Measurements from ENCODE around the gene PDE7B.

PDE7B gene

DNA sequence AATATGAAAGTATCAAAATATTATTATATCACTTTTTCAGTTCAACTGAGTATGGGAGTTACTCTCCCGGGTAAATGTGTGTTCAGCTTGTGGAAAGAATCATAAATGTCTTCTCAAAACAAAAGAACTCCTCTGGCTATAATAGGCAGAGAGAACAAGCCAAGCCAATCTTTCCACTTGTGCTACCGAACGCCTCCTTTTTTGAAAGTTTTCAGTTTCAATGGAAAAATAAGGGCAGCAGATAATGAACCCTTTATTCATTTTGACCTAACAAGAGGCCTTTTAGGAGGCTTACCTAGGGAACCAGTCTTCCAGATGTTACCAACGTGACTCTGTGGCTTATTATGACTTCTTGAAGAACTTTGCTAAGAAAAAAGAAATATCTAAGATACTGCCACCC is 67.5 kb downstream of the PDE7B start:
- no peak for TF ChIP-seq GATA3 (IDR thresholded peaks at IDR 0.05; ENCODE audit: low read depth, low read length)
- TF ChIP-seq GATA2 (IDR thresholded peaks at IDR 0.05; ENCODE audit: low read depth, low read length) = no peak

DNA sequence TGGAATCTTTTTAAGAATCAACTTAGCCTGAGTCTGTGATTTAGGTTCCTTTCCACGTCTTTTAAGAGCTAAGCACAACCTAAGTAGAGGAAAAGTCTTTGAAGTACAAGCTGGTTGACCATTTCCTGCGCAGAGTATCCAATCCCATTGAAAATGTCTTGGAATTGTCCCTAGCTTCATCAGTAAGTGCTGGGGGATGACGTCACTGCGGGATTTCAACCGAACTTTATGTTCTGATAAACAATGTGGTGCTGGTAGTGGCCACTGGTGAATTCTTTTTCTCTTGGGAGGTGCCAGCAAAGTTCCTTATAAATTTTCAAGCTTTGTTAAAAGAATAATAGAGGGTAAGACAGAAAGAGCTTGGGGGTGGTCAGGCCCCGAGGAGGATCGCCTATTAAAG is 69.2 kb downstream of the PDE7B start:
- TF ChIP-seq GATA2 (IDR thresholded peaks at IDR 0.05; ENCODE audit: low read depth, low read length) (no peak), GATA3 (IDR thresholded peaks at IDR 0.05; ENCODE audit: low read depth, low read length) (no peak)

DNA sequence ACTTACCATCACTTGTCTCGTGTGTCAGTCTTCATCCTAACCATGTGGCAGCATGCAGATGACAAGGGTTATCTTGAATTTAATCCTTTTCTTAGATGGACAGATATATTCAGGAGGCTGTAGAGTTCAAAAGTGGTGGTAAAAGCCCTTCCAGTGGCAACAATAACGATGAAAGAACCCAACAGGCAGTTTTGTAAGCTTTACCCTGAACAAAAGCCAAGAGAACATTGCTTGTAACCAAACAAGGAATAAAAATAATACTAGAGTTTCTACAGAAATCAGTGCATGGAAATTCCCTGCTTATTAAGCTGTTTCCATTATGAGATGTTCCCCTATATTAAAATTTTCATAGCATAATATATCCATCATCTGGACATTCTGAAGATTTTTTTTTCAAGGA is 69.7 kb downstream of the PDE7B start:
- TF ChIP-seq GATA2 (IDR thresholded peaks at IDR 0.05; ENCODE audit: low read depth, low read length) = no peak
- TF ChIP-seq GATA3 (IDR thresholded peaks at IDR 0.05; ENCODE audit: low read depth, low read length) = no peak

DNA sequence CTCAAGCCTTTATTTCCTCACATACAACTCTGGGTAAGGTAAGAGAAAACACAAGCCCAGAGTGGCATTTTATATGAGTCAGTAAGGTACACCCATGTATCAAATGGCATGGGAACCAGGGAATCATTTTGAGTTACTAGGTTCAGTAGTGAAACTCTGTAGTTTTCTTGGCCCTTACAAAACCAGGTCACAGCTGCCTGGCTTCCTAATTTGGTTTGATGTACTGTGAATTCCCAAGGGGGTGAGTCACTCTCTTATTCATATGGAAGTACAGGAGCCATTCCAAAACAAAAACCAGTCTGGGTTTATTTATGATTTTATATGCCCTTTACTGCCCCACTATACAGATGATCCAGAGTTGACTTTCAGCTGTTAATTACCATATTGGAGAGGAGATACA is 70.7 kb downstream of the PDE7B start:
- TF ChIP-seq GATA3 (IDR thresholded peaks at IDR 0.05; ENCODE audit: low read depth, low read length) (no peak), GATA2 (IDR thresholded peaks at IDR 0.05; ENCODE audit: low read depth, low read length) (no peak)

DNA sequence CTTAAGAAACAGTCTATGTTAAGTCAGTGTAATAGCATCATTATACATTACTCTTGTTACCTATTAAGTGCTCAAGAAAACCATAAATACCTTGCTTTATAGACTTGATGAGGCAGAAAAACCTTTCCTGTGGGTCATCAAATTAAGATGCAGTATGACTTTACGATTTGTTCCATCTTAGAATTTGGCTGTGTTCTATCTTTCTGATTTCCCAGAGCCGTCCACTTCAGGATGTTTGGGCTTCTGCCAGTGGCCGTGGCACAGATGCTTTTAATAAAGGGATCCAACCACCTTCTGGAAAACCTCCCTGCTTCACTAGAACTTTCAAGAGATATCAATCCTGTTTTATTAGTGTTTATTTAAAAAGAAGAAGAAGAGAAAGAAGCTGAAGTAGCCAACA is 71.2 kb downstream of the PDE7B start:
- TF ChIP-seq GATA3 (IDR thresholded peaks at IDR 0.05; ENCODE audit: low read depth, low read length) = no peak
- TF ChIP-seq GATA2 (IDR thresholded peaks at IDR 0.05; ENCODE audit: low read depth, low read length) = no peak

DNA sequence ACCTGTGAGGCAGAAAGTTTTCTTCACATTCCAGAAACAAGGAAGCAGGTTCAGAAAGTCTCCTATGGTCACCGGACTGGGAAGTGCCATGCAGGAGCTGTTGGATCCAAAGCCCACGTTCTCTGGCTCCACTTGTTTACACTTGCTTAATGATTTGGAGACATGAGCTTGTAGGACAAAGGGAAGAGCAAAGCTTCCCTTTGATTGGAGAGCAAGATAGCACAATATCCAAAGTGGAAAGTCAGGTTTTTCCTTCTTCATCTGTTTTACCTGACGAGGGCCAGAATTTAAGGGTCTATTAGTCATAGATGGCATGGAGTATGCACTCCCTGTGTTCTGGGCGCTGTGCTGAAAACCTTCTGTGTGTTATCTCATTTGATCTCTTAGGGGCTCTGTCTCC is 81.2 kb downstream of the PDE7B start:
- TF ChIP-seq GATA3 (IDR thresholded peaks at IDR 0.05; ENCODE audit: low read depth, low read length) (no peak), GATA2 (IDR thresholded peaks at IDR 0.05; ENCODE audit: low read depth, low read length) (0 out of 2 replicates have a peak, but pooled peaks have one; percentile 33)

DNA sequence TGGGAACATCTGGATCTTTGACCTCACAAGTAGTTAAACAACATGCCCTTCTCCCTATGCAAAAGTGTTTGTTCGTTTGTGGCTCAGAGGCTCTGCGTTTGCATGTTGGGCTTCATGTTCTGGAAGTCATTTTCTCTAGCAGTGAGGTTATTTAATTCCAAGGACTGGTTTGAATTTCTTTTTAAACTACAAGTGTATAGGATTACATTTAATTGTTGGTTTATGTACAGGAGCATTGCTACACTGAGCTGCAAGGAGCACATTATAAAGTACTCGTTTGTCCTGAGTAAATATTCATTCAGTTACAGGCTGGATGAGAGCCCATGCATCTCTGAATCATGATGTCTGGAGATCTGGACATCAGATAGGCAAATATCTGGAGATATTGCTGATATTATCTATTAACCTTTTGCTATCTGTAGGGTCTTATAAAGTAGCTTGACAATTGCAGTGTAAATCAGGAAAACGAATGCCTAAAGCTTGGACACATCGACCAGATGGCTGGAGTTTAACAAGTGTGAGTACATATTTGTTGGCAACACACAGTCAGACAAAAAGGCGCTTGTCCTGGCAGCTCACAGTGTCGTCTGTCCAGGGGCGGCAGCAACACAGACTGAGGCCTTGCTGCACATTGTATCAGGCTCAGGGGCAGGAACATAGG is 84.6 kb downstream of the PDE7B start:
- TF ChIP-seq GATA3 (IDR thresholded peaks at IDR 0.05; ENCODE audit: low read depth, low read length) (no peak), GATA2 (IDR thresholded peaks at IDR 0.05; ENCODE audit: low read depth, low read length) (0 out of 2 replicates have a peak, but pooled peaks have one; percentile 7)

DNA sequence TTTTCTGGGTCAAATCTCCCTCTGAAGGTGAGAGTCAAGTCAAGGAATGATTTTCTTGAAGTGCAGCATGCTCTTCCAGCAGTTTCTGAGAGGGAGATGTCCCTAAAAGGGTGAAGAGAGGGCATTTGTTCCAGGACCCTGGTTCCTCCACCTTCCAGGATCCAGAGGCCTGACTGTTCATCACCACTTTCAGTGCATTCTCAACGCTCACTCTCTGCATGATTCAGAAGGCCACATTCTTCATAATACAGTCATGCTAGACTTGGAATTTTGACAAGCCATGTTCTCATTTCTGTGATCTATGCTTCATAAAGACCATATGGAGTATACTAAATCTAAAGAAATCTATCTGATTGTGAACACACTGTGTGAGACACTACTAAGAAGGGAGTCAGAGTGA is 85.1 kb downstream of the PDE7B start:
- TF ChIP-seq GATA2 (IDR thresholded peaks at IDR 0.05; ENCODE audit: low read depth, low read length) = no peak
- TF ChIP-seq GATA3 (IDR thresholded peaks at IDR 0.05; ENCODE audit: low read depth, low read length) = no peak

DNA sequence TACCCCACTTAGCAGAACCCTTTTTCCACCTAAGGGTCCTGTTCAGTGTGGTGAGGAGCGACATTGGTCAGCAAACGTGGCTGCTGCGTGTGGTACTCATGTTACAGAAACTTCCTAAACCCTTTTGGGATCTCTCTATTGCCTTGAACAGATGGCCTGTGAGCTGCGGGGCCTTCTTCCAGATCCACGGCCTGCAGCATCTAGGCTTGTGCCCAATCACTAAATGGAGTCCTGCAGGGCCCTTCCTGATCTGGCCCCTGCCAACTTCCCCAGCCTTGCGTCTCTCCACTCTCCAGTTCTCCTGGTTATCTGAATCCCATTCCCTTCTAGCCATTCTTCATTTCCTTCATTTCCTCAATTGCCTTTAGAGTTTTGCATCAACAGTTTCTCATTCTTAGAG is 85.6 kb downstream of the PDE7B start:
- no peak for TF ChIP-seq GATA3 (IDR thresholded peaks at IDR 0.05; ENCODE audit: low read depth, low read length)
- TF ChIP-seq GATA2 (IDR thresholded peaks at IDR 0.05; ENCODE audit: low read depth, low read length) = no peak

DNA sequence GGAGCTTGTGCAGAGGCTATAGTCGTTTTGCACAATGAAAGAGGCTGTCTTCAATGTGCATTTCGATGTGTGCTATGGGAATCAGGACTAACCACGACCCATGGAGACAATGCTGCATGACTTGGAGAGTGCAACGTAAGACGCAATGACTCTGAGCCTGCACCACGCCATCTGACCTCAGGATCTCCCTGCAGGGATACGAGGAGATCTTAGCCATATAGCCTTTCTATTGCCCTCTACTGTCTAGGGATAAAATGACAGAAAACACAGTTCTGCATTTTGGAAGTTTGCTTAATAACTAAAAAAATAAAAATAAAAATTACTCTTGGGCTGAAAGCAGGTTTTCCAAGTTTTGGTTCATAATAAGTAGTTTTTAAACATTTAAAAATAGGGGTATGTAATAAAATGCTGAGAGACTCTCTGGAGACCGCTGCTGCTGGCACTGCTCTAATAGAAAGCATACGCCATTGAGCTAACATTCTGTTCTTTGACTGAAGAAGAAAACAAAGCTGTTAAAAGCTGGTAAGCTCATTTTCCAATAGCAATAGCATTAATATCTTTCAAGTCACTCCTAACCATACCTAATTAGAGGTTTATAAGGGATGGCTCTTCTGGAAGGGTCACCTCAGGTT is 87.2 kb downstream of the PDE7B start:
- TF ChIP-seq GATA3 (IDR thresholded peaks at IDR 0.05; ENCODE audit: low read depth, low read length) (no peak), GATA2 (IDR thresholded peaks at IDR 0.05; ENCODE audit: low read depth, low read length) (peak; percentile 22)

DNA sequence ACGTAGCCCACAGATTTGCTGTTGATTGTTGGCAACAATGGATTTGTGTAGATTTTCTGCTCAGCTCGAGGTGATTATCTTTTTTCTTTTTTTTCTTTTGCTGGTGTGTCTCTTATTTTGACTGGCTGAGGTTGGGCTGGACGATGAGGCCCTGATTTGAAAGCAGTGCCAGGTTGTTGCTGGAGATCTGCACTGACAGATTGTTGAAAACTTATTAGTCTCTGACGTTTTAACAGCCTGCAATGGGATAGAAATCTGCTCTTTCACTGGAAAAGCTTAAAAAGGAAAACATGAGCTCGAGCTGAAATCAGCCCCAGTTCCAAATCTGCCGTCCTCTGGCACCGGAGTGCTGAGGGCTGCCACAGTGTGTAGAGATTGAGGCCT is 87.7 kb downstream of the PDE7B start:
- no peak for TF ChIP-seq GATA3 (IDR thresholded peaks at IDR 0.05; ENCODE audit: low read depth, low read length)
- peak; percentile 24; the same call in 1 of the 2 replicates for TF ChIP-seq GATA2 (IDR thresholded peaks at IDR 0.05; ENCODE audit: low read depth, low read length)

DNA sequence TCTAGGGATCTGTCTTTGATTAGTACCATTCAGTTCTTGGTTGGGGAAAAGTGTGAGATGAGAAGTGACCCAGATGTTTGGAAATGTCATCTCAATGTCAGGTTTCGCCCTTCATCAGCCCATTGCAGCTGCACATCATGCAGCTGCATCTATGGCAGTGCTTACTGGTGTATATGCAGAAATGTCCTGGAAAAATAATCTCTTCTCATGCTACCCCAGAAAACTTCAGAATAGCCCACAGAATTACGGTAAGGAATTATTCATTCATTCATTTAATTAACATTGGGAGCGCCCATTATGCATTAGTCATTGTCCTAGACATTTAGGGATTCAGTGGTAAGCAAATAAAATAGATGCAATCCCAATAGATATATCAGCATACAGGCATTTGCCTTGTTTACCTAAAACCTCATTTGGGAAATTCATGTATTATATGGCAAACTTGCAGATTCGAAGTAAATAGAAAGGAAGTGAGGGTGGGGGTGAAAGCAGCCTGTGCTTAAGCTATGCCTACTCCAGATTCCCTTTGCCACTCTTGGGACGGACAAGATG is 89.2 kb downstream of the PDE7B start:
- TF ChIP-seq GATA3 (IDR thresholded peaks at IDR 0.05; ENCODE audit: low read depth, low read length) = no peak

DNA sequence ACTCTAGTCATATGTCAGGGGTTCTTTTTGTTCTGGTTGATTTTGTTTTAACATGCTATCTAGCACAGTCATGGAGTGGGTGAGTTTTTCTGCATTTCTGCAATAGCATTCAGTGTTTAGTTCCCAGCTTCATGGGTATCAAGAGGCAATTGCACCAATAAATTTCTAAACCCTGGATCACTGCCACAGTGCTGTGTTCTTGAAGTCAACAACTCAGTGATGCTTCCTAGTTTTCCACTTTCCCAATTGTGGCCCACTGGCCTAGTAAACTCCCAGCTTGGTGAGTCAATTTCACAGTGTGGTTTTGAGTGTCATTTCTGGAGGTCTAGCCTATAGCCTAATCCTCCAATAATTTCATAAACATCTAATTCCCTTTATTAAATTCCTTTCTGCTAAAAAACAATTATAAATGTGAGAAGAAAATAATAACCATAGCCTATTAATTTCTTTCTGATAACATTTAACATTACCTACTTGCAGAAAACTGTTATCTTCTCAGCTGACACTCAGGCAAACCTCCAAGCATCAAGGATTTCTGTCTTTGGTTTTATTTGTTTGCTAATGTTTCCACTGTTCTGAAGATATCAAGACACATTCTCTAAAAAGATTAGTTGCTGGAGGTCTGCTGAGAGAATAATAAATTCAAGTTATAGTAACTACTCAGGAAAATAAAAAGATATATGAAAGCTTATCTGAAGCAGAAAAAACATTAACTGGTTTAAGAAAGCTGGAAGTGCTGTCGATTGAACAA is 89.9 kb downstream of the PDE7B start:
- no peak for TF ChIP-seq GATA2 (IDR thresholded peaks at IDR 0.05; ENCODE audit: low read depth, low read length)
- no peak for TF ChIP-seq GATA3 (IDR thresholded peaks at IDR 0.05; ENCODE audit: low read depth, low read length)

DNA sequence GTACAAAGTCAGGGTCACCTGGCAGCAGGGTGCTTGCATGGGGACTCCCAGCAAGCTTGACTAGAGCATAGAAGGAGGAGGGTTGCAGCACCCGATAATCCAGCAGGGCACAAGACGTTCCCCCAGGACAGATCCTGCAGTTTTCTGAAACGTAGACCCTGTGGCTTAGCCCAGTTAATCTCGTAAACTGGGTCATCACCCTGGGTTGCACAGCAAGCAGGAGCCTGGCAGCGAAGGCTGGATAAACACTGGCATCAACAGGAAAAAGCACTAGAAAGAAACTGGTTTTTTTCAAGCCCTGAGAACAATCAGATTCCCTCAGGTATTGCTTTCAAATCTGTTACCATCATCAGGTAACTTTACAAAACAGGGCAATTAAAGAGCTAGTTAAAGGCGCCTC is 92.6 kb downstream of the PDE7B start:
- TF ChIP-seq GATA2 (IDR thresholded peaks at IDR 0.05; ENCODE audit: low read depth, low read length) (no peak), GATA3 (IDR thresholded peaks at IDR 0.05; ENCODE audit: low read depth, low read length) (no peak)

DNA sequence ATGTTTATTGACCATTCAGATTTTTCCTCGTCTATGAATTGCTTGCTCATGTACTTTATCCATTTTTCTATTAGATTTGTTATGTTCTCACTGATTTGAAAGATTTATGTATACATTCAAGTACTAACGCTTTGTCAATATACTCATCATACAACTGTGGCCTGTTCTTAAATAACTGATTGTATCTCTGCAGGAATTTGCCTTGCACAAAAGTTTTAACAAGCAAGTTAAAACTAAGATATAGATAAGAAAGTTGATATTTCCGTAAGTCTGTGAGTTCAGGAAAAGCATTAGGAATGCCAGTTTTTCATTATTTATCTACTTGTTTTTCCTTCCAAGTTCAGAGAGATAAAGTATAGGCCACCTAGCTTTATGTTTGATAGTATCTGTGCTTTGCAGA is 95.2 kb downstream of the PDE7B start:
- TF ChIP-seq GATA2 (IDR thresholded peaks at IDR 0.05; ENCODE audit: low read depth, low read length) (no peak), GATA3 (IDR thresholded peaks at IDR 0.05; ENCODE audit: low read depth, low read length) (no peak)
